D721Med (cell line): ENCODE data around the gene ACTL9.
"Not testable (repeated sequence)": the region's sequence is repeated elsewhere in the genome, so short reads cannot be mapped to it uniquely, and the experiment has no call there.

ENCODE experiments used
- DNase-seq: peaks from one replicate; pipeline ENCODE4 v3.0.0; 2011; ENCODE audit warnings: low spot score; ENCODE audit not compliant: insufficient read length
- FAIRE-seq: peaks from 2 replicates; lab custom pipeline; 2011; peaks lifted over from hg19 to GRCh38; lab: Jason Lieb, UNC
- TF ChIP-seq, protein P1 (sequence below): IDR thresholded peaks from 2 replicates; pipeline ENCODE4 v1.5.1; 2012; ENCODE audit warnings: mild to moderate bottlenecking, control low read depth; ENCODE audit not compliant: insufficient read depth; ENCODE audit errors: missing control alignments

The ACTL9 gene, protein sequence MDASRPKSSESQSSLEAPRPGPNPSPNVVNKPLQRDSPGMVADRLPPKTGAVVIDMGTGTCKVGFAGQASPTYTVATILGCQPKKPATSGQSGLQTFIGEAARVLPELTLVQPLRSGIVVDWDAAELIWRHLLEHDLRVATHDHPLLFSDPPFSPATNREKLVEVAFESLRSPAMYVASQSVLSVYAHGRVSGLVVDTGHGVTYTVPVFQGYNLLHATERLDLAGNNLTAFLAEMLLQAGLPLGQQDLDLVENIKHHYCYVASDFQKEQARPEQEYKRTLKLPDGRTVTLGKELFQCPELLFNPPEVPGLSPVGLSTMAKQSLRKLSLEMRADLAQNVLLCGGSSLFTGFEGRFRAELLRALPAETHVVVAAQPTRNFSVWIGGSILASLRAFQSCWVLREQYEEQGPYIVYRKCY

GRCh38 chr19:8698433-8699063 lies at the start of gene ACTL9:
TSS of gene ACTL9 (minus strand) at chr19:8698795. CDS start at chr19:8698701, 94 bp downstream.
- DNase-seq (no peak), FAIRE-seq (no peak)
- TF ChIP-seq, protein P1, sequence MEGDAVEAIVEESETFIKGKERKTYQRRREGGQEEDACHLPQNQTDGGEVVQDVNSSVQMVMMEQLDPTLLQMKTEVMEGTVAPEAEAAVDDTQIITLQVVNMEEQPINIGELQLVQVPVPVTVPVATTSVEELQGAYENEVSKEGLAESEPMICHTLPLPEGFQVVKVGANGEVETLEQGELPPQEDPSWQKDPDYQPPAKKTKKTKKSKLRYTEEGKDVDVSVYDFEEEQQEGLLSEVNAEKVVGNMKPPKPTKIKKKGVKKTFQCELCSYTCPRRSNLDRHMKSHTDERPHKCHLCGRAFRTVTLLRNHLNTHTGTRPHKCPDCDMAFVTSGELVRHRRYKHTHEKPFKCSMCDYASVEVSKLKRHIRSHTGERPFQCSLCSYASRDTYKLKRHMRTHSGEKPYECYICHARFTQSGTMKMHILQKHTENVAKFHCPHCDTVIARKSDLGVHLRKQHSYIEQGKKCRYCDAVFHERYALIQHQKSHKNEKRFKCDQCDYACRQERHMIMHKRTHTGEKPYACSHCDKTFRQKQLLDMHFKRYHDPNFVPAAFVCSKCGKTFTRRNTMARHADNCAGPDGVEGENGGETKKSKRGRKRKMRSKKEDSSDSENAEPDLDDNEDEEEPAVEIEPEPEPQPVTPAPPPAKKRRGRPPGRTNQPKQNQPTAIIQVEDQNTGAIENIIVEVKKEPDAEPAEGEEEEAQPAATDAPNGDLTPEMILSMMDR, result no peak

DNA sequence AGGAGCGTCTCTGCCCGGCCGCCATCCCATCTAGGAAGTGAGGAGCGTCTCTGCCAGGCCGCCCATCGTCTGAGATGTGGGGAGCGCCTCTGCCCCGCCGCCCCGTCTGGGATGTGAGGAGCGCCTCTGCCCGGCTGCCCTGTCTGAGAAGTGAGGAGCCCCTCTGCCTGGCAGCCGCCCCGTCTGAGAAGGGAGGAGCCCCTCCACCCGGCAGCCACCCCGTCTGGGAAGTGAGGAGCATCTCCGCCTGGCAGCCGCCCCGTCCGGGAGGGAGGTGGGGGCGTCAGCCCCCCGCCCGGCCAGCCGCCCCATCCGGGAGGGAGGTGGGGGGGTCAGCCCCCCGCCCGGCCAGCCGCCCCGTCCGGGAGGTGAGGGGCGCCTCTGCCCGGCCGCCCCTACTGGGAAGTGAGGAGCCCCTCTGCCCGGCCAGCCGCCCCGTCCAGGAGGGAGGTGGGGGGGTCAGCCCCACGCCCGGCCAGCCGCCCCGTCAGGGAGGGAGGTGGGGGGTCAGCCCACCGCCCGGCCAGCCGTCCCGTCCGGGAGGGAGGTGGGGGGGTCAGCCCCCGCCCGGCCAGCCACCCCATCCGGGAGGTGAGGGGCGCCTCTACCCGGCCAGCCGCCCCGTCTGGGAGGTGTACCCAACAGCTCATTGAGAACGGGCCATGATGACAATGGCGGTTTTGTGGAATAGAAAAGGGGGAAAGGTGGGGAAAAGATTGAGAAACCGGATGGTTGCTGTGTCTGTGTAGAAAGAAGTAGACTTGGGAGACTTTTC lies 40.9 kb upstream of the ACTL9 start:
- FAIRE-seq, DNase-seq: not testable (repeated sequence)

- DNase-seq, result no peak
- no peak for FAIRE-seq
- TF ChIP-seq, protein P1, result no peak
These were observed 39.8 kb upstream of the ACTL9 start for GRCh38 chr19:8738377-8738776.

DNA sequence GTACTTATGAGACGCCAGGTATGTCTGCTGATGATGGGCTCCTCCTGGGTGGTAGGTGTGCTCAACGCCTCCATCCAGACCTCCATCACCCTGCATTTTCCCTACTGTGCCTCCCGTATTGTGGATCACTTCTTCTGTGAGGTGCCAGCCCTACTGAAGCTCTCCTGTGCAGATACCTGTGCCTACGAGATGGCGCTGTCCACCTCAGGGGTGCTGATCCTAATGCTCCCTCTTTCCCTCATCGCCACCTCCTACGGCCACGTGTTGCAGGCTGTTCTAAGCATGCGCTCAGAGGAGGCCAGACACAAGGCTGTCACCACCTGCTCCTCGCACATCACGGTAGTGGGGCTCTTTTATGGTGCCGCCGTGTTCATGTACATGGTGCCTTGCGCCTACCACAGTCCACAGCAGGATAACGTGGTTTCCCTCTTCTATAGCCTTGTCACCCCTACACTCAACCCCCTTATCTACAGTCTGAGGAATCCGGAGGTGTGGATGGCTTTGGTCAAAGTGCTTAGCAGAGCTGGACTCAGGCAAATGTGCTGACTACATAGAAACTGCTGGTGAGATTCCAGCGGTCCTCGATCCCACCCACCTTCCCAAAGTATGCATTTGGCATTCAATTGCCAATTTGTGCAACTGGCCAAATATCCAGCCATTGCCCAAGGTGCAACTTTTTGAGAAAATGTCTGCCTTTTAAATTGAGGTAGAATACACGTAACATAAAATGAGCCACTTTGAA lies 33.0 kb upstream of the ACTL9 start:
- no peak for DNase-seq
- TF ChIP-seq, protein P1, result no peak
- FAIRE-seq, result no peak

- DNase-seq, result no peak
- FAIRE-seq, result no peak
- TF ChIP-seq, protein P1, result no peak
These were observed 25.7 kb upstream of the ACTL9 start for GRCh38 chr19:8724276-8724675.

GRCh38 chr19:8722032-8722431 lies 23.4 kb upstream of the ACTL9 start:
- FAIRE-seq (no peak), DNase-seq (no peak)
- TF ChIP-seq, protein P1, result no peak

DNA sequence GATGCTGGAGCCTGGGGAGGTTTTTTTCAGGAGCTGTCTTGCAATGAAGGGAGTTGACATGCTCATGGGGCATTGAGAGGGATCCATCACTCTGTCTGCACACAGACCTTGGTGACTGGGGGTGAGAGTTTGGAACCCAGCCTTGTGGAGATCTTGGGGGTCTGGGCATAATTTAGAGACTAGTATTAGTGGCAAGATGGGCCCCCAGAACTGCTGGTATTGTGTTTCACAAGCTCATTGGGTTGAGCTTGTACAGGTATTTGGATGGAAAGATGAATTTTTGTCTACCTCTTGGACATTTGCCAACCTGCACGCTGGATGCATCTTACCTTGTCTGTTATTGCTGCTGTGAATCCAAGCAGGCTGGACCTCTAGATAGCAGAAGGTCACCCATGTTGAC lies 22.7 kb upstream of the ACTL9 start, which contains the start of gene OR2Z1:
Gene OR2Z1 (plus strand): TSS at position 301 of the 400 bp plus-strand sequence. CDS start 9,395 bp downstream, outside the sequence.
- no peak for FAIRE-seq
- DNase-seq, result no peak
- TF ChIP-seq, protein P1, result no peak

DNA sequence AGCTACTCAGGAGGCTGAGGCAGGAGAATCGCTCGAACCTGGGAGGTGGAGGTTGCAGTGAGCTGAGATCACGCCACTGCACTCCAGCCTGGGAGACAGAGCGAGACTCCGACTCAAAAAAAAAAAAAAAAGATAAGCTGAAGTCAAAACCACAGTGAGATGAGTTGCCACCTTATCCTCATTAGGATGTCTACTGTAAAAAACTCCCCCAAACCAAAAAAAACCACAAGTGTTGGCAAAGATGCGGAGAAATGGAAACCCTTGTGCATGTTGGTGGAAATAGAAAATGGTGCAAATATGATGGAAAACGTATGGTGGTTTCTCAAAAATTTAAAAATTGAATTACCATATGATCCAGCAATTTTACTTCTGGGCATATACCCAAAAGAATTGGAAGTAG lies 11.7 kb upstream of the ACTL9 start:
- not testable (repeated sequence) for DNase-seq, FAIRE-seq
